GM12874 (cell line): ENCODE data around the gene METTL15.

Experiments used
- CTCF ChIP-seq: IDR thresholded peaks from 2 replicates; pipeline ENCODE4 v1.5.1; 2011; ENCODE audit warnings: low read depth, mild to moderate bottlenecking, control low read depth, low read length, moderate library complexity; ENCODE audit not compliant: insufficient read depth

METTL15 gene

DNA sequence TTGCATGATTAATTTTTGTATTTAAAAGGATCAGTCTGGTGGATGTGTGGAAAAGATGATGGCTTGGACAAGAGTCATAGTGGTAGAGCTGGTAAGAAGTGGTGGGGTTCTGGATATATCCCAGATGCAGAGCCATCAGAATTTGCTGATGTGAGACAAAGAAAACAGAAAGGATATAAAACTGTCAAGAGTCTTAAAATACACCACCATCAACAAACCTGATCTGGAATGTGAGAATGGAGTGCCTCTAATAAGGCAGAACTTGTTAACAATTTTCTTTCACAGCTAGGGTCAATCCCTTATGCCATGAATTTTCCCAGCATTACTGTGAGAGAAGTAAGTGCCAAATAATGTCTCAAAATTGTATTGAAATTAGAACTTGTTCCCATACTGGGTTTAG is 215.4 kb downstream of the METTL15 start:
- no peak for TF ChIP-seq CTCF

DNA sequence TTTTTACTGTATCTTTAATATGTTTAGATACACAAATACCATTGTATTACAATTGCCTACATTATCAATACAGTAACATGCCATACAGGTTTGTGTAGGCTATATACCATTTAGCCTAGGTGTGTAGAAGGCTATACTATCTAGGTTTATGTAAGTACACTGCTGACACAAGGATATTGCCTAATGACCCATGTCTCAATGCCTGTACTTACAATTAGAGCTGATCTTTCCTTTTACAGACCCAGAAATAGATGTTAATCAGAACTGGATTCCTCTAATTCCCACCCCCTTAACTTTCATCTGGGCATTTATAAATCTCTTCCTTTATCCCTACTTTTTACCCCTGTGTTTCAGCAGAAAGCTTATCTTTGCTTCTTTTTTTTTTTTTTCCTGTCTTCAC is 229.5 kb downstream of the METTL15 start:
- TF ChIP-seq CTCF = no peak

DNA sequence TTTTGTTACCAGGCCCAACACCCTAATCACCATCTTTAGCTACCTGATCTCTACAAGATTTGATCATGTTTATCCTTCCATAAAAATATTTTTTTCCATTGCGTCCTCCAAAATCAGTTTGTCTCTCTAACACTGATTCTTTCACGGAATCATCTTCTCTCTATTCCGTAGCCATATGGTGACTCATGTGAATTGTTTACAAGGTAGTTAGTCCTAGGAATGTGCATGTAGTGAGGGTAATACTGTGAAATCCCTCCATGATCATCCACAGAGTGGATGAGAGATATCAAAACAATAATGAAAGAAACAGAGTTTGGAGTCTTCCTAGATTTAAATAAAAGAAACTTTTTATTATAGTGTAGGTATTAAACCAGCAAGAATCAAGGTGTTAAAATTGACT is 230.2 kb downstream of the METTL15 start:
- no peak for TF ChIP-seq CTCF

GRCh38 chr11:28339488-28339887 is 231.3 kb downstream of the METTL15 start:
- no peak for TF ChIP-seq CTCF

DNA sequence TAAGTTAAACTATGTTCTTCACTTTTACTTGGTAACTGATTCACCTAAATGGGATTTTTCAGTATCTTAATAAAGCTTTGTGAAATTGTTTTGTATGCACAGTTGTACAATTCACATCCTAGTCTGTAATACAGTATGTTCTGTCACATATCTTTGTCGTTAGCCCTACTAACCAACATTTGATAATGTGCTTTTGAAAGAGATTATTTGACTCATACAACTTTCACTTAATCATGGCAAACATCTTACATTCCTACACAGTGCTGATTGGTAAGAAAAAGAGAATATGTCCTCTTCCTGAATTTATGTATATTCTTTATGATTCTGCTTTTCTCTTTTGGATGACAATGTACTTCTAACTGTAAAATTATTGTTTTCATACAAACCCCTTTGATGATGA is 234.5 kb downstream of the METTL15 start:
- no peak for TF ChIP-seq CTCF

DNA sequence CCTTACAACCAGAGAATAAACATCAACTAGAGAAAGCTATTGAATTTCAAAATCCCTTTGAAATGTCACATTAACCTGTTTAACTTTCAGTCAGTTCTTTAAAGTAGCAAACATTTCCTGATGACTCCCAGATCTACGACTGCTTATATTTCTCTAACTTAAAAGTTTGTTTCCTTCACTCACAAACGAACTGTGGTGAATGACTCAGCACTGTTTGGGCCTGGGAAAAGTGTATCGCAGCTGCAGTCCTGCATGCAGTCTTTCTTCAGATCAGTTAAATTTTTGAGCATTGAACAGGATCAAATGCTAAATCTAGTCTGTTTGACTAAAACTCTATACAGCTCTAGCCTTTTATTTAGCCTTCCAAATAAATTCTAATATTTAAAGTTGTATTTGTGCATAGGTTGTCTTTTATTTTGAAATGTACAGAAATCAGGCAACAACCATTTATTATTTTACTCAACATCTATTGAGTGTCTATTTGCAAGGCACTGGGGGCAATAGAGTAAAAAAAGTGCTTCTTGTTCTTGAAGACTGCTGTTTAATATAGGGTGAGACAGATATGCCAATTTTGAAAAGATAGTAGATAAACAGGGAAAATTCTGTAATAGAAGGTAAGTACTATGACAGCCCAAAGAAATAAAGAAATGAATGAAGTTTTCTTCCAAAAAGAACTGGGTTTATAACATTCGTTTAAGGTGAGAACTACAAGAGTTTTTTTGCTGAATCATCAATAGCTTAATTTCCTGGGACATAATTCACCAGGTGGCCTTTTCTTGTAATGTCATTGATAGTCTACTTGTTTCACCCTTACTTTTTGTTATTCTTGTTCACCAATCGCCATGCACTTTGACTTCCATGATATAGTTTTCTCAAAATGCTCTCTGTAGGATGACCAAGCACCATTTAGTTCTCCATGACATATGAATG is 235.4 kb downstream of the METTL15 start:
- no peak for TF ChIP-seq CTCF

- TF ChIP-seq CTCF = no peak
Measured at GRCh38 chr11:28346209-28346608, 238.0 kb downstream of the METTL15 start.
